PFSK-1 (cell line): ENCODE results near the gene PVALEF.

ENCODE experiments used
- FOXP2 ChIP-seq: optimal IDR thresholded peaks from 2 replicates; pipeline ENCODE3; 2011; ENCODE audit warnings: borderline replicate concordance, control low read depth, inconsistent platforms; ENCODE audit not compliant: insufficient read depth; ENCODE audit errors: extremely low read length, extremely low read depth
- POLR2AphosphoS5 ChIP-seq: IDR thresholded peaks from 2 replicates; pipeline ENCODE4 v1.6.1; 2012; ENCODE audit warnings: low read depth, mild to moderate bottlenecking, control low read depth, low read length, moderate library complexity
- REST ChIP-seq, 2 experiments: IDR thresholded peaks; 2 replicates each; pipeline versions ENCODE4 v1.6.1 to v1.8.0; 2011 to 2012; ENCODE audit warnings: low read depth in 2 of 2, low read length in 2 of 2, control low read depth in 1 of 2, inconsistent platforms in 1 of 2, mild to moderate bottlenecking in 1 of 2, moderate library complexity in 1 of 2; ENCODE audit not compliant: insufficient read depth in 1 of 2
- SIN3A ChIP-seq: IDR thresholded peaks from 2 replicates; pipeline ENCODE4 v1.6.1; 2012; ENCODE audit warnings: mild to moderate bottlenecking, low read length, moderate library complexity, borderline replicate concordance; ENCODE audit not compliant: insufficient read depth
- TAF1 ChIP-seq: IDR thresholded peaks from 2 replicates; pipeline ENCODE4 v1.6.1; 2012; ENCODE audit warnings: low read length, control low read depth, borderline replicate concordance; ENCODE audit not compliant: insufficient read depth

PVALEF gene

GRCh38 chr17:81152288-81152828 is 12.9 kb upstream of the PVALEF start:
- TF ChIP-seq REST (IDR thresholded peaks at IDR 0.05; ENCODE audit: insufficient read depth in 1 of 2, low read depth in 2 of 2, low read length in 2 of 2): no peak
- TF ChIP-seq POLR2AphosphoS5: no peak

GRCh38 chr17:81153340-81153803 is 11.9 kb upstream of the PVALEF start:
- TF ChIP-seq FOXP2: peak; percentile 71
- TF ChIP-seq POLR2AphosphoS5: no peak

- TF ChIP-seq REST (IDR thresholded peaks at IDR 0.05; ENCODE audit: insufficient read depth in 1 of 2, low read depth in 2 of 2, low read length in 2 of 2): no peak
- no peak for TF ChIP-seq SIN3A
- TF ChIP-seq TAF1: no peak
- no peak for TF ChIP-seq FOXP2
- no peak for TF ChIP-seq POLR2AphosphoS5
Measured at GRCh38 chr17:81154961-81155360, 10.3 kb upstream of the PVALEF start.

GRCh38 chr17:81156866-81157805 is 8.2 kb upstream of the PVALEF start:
- TF ChIP-seq FOXP2 (no peak), POLR2AphosphoS5 (no peak)

GRCh38 chr17:81157848-81158687 is 7.2 kb upstream of the PVALEF start:
- TF ChIP-seq POLR2AphosphoS5 (no peak), REST (IDR thresholded peaks at IDR 0.05; ENCODE audit: insufficient read depth in 1 of 2, low read depth in 2 of 2, low read length in 2 of 2) (no peak), TAF1 (no peak), SIN3A (no peak), FOXP2 (no peak)
